Measurements from ENCODE around the gene ARF1. TPM values are rescaled to one million over a fixed set of nuclear protein-coding genes. Genes with fewer than 3 reads are reported as not detected.

The ARF1 gene
- total and polyA plus RNA-seq, 10 of the 15 experiments (the other 5 are each of a cell fraction or from before 2014, with no cell fraction given), result 48.4 to 508 (median 283) TPM

DNA sequence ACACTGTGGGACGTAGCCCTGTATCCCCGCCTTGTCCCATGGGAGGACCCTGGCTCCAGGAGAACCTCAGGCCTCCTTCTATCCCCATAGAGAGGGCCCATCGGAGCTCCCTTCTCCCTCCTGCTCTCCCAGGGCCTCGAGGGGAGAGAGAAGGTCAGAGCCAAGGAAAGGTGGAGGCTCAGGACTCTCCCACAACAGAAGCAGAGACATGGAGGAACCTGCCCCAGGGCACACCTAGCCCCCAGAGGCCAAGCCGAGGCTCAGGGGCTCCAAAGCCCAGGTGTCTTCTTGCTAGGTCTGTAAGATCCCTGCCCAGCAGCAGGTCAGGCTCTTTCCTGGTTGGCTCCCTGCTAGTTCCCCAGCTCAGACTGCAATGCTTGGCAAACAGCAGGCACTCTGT lies 34.4 kb upstream of the ARF1 start (continued):
- TF ChIP-seq EP300 (IDR thresholded peaks at IDR 0.05; ENCODE audit: borderline replicate concordance in 1 of 2, control insufficient read depth in 1 of 2, low read depth in 2 of 2, low read length in 2 of 2), result no peak
- TF ChIP-seq MEF2A (IDR thresholded peaks at IDR 0.05; ENCODE audit: insufficient read depth, low read depth, low read length), result no peak
- TF ChIP-seq, protein P1, sequence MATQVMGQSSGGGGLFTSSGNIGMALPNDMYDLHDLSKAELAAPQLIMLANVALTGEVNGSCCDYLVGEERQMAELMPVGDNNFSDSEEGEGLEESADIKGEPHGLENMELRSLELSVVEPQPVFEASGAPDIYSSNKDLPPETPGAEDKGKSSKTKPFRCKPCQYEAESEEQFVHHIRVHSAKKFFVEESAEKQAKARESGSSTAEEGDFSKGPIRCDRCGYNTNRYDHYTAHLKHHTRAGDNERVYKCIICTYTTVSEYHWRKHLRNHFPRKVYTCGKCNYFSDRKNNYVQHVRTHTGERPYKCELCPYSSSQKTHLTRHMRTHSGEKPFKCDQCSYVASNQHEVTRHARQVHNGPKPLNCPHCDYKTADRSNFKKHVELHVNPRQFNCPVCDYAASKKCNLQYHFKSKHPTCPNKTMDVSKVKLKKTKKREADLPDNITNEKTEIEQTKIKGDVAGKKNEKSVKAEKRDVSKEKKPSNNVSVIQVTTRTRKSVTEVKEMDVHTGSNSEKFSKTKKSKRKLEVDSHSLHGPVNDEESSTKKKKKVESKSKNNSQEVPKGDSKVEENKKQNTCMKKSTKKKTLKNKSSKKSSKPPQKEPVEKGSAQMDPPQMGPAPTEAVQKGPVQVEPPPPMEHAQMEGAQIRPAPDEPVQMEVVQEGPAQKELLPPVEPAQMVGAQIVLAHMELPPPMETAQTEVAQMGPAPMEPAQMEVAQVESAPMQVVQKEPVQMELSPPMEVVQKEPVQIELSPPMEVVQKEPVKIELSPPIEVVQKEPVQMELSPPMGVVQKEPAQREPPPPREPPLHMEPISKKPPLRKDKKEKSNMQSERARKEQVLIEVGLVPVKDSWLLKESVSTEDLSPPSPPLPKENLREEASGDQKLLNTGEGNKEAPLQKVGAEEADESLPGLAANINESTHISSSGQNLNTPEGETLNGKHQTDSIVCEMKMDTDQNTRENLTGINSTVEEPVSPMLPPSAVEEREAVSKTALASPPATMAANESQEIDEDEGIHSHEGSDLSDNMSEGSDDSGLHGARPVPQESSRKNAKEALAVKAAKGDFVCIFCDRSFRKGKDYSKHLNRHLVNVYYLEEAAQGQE (IDR thresholded peaks at IDR 0.05; ENCODE audit: low read depth, low read length), result no peak

DNA sequence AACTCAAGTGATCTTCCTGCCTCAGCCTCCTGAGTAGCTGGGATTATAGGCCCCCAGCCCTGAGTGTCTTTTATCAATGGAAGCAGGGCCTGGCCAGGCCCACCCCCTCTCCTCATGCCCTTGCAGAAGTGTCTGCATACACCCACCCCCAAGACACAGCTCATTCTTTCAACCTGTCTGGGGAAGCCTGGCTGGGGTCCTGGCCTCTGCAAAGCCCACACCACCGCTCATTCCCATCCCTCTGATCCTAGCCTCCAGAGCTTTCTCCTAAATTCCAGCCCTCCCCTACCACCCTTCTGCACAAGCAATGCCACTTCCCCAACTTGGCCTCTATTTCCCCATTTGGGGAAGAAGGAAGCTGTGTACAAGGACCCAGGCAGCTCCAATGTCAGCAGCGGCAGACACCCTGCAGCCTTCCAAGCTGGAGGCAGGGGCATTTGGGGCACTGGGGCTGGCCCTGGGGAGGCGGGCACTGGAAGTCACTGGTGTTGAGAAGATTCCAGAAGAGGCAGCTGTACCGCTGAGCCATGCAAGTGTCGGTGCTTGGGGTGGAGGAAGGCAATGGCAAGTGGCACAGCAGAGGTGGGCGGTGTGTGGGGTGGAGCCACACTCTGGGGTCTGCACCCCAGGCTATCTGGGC lies 33.7 kb upstream of the ARF1 start:
- Histone ChIP-seq H3K36me3 (ENCODE audit: control insufficient read depth in 2 of 2, insufficient read depth in 2 of 2, low read length in 1 of 2) (no peaks in the 10 kb centered on the region), H2AFZ (ENCODE audit: control insufficient read depth, low read depth, low read length) (no peak overlapping the region), H4K20me1 (ENCODE audit: control insufficient read depth, insufficient read depth) (no peaks in the 10 kb centered on the region), H3K4me2 (ENCODE audit: control insufficient read depth, insufficient read depth) (no peak overlapping the region), H3K4me3 (no peak overlapping the region), H3K4me1 (ENCODE audit: control insufficient read depth, insufficient read depth, low read length) (no peaks in the 10 kb centered on the region), H3K9ac (ENCODE audit: control insufficient read depth, insufficient read depth, low read length) (no peak overlapping the region), H3K79me2 (ENCODE audit: control insufficient read depth, insufficient read depth, low read length) (no peaks in the 10 kb centered on the region), H3K9me3 (replicated peaks; ENCODE audit: control insufficient read depth, insufficient read depth, low read length) (no peaks in the 10 kb centered on the region), H3K27me3 (replicated peaks in 1 of 2; ENCODE audit: control insufficient read depth in 2 of 2, insufficient read depth in 2 of 2, low read length in 1 of 2) (peaks cover 0 to 3% of the 10 kb centered on the region in 2 experiments; a peak in 2 of 4 replicates), H3K27ac (ENCODE audit: control insufficient read depth, insufficient read depth) (no peak overlapping the region)
- POLR2A ChIA-PET, result no interaction called here
- SMC1A ChIA-PET (ENCODE audit: uncharacterized antibody, unreplicated experiment), result no interaction called here
- 36% methylated on average over 6 of the region's 6 CpGs for WGBS (ENCODE audit: insufficient coverage, insufficient replicate concordance, low lambda C conversion rate, missing lambda C conversion rate)
- intact Hi-C loops (cut with micrococcal nuclease; ENCODE audit: unreplicated experiment) (no loop called here), in situ Hi-C loops (cut with MboI) (no loop called here)
- ATAC-seq (no peak), FAIRE-seq (no peak), DNase-seq (ENCODE audit: low read depth, low spot score) (no peak)
- CTCF ChIA-PET, result no interaction called here
- RAD21 ChIA-PET (ENCODE audit: unreplicated experiment), result no interaction called here
- no peak for TF ChIP-seq TCF7 (IDR thresholded peaks at IDR 0.05; ENCODE audit: borderline replicate concordance)
- TF ChIP-seq BRCA1 (IDR thresholded peaks at IDR 0.05; ENCODE audit: low read depth, low read length), result no peak
- no peak for TF ChIP-seq MEF2B (IDR thresholded peaks at IDR 0.05; ENCODE audit: partially characterized antibody, poor library complexity, severe bottlenecking)
- TF ChIP-seq, protein P2, sequence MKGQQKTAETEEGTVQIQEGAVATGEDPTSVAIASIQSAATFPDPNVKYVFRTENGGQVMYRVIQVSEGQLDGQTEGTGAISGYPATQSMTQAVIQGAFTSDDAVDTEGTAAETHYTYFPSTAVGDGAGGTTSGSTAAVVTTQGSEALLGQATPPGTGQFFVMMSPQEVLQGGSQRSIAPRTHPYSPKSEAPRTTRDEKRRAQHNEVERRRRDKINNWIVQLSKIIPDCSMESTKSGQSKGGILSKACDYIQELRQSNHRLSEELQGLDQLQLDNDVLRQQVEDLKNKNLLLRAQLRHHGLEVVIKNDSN (IDR thresholded peaks at IDR 0.05; ENCODE audit: borderline replicate concordance, extremely low read length, insufficient read depth, low read depth, low read length), result no peak
- BruUV-seq (replicated peaks), result no TSS peak

All from GM12878 (cell line).